ENCODE measurements around the gene SPTBN4.

- no peak for TF ChIP-seq CTCF (IDR thresholded peaks at IDR 0.05)
- no peak for TF ChIP-seq POLR2AphosphoS5 (IDR thresholded peaks at IDR 0.05)
Measured at GRCh38 chr19:40524655-40525054, 57.9 kb downstream of the SPTBN4 start.
